HFFc6 (cell line): ENCODE results near the gene IHH. TPM values are rescaled to one million over a fixed set of nuclear protein-coding genes. Genes with fewer than 3 reads are reported as not detected.

Source experiments
- DNase-seq: peaks from one replicate; pipeline ENCODE4 v3.0.0-alpha.2; 2018
- H3K27ac Mint-ChIP-seq: 2 replicates; pipeline ENCODE4 v1.8.0; 2020; ENCODE audit warnings: mild to moderate bottlenecking, mixed read lengths
- H3K27me3 Mint-ChIP-seq: 2 replicates; pipeline ENCODE4 v1.8.0; 2021; ENCODE audit warnings: mild to moderate bottlenecking, moderate library complexity, mixed read lengths; ENCODE audit not compliant: insufficient read depth
- H3K36me3 Mint-ChIP-seq: 2 replicates; pipeline ENCODE4 v1.8.0; 2021; ENCODE audit warnings: low read depth, mixed read lengths
- H3K4me1 Mint-ChIP-seq: 2 replicates; pipeline ENCODE4 v1.8.0; 2020; ENCODE audit warnings: low read depth, mixed read lengths
- H3K4me3 Mint-ChIP-seq: 2 replicates; pipeline ENCODE4 v1.8.0; 2020; ENCODE audit warnings: mild to moderate bottlenecking, moderate library complexity, mixed read lengths
- H3K9me3 Mint-ChIP-seq: 2 replicates; pipeline ENCODE4 v1.8.0; 2020; ENCODE audit warnings: mild to moderate bottlenecking, mixed read lengths
- microRNA-seq: library from miRNA; unstranded; fragments of <30 nt; microRNA quantifications from one replicate; pipeline ENCODE4, GENCODE V29; 2019
- total RNA-seq, 6 experiments: library from RNA; stranded (reverse); fragmentation: NEBNext Ultra II Directional; extraction: Animal tissue kit (Norgen Biotek cat#: 25700); gene quantifications; 2 replicates in 1 of 6; 3 replicates in 5 of 6; pipeline ENCODE4 v1.2.3, GENCODE V29; 2021
- TF ChIP-seq, protein P1 (sequence below): fragments of 200-600 bp; sonication (generic); IDR thresholded peaks from 2 replicates; pipeline ENCODE4 v1.5.0; 2021; ENCODE audit warnings: antibody characterized with exemption, mild to moderate bottlenecking

Gene IHH
- total RNA-seq, 6 experiments from 2014 or later, result not detected

DNA sequence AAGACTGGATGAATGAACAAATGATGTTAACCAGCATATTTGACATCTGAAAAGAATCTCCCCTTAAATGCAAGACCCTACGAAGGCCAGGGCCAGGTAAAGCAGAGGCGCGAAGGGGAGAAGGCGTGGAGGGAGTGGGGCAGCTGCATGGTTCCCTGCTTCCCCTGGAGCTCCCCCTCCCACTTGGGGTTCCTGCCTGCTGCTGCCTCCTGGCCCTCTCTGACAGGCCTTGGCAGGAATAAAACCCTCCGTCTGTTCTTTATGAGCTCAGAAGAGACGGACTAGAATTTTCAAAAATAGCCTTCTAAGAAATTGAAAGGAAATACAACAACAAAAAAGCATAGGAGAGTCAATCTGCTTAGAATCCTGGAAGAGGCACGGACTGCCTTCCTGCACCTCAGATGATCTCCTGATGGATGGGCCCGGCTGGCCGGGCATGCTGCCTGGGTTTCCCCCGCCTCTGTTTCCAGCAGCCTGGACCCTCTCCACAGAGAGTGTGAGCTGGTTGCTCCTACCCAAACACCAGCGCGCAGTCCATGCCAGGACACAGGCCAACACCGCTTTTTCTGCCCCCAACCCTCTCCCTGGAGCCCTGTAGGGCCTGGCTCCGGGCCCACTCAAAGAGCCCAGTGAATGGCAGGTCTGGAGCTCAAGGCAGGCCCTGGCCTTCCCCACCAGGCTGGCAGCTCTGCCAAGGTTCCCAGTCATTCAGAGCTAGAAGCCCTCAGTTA, 43.4 kb downstream of the IHH start:
- TF ChIP-seq, protein P1, sequence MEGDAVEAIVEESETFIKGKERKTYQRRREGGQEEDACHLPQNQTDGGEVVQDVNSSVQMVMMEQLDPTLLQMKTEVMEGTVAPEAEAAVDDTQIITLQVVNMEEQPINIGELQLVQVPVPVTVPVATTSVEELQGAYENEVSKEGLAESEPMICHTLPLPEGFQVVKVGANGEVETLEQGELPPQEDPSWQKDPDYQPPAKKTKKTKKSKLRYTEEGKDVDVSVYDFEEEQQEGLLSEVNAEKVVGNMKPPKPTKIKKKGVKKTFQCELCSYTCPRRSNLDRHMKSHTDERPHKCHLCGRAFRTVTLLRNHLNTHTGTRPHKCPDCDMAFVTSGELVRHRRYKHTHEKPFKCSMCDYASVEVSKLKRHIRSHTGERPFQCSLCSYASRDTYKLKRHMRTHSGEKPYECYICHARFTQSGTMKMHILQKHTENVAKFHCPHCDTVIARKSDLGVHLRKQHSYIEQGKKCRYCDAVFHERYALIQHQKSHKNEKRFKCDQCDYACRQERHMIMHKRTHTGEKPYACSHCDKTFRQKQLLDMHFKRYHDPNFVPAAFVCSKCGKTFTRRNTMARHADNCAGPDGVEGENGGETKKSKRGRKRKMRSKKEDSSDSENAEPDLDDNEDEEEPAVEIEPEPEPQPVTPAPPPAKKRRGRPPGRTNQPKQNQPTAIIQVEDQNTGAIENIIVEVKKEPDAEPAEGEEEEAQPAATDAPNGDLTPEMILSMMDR, result no peak
- no peaks in the 10 kb centered on the region for H3K4me1 Mint-ChIP-seq
- H3K27me3 Mint-ChIP-seq, result peaks cover 47% of the 10 kb centered on the region
- no peaks in the 10 kb centered on the region for H3K9me3 Mint-ChIP-seq
- H3K27ac Mint-ChIP-seq, result no peak overlapping the region
- no peaks in the 10 kb centered on the region for H3K36me3 Mint-ChIP-seq
- no peak overlapping the region for H3K4me3 Mint-ChIP-seq
- no peak for DNase-seq

DNA sequence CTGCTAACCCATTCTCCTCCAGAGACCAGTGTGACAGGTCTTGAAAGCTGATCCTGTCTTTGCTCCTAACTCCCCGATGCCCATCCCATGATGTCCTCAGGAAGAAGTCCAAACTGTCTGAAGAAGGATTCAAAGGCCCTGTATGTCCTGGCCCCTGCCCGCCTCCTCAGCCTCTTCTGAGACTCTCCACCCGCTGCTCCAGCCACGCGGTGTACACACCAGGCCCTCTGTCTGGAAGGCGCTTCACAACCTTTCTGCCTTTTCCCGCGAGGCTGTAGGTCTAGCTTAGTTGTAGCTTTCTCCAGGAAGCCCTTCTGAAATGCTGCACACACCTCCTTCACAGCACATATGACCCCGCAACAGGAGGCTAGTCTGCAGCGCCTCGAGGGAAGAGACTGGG, 44.0 kb downstream of the IHH start:
- DNase-seq, result no peak
- Mint-ChIP-seq H3K4me3 (no peak overlapping the region), H3K27ac (no peak overlapping the region), H3K9me3 (no peaks in the 10 kb centered on the region), H3K36me3 (no peaks in the 10 kb centered on the region), H3K4me1 (no peaks in the 10 kb centered on the region), H3K27me3 (peaks cover 41% of the 10 kb centered on the region)
- TF ChIP-seq, protein P1, result no peak

DNA sequence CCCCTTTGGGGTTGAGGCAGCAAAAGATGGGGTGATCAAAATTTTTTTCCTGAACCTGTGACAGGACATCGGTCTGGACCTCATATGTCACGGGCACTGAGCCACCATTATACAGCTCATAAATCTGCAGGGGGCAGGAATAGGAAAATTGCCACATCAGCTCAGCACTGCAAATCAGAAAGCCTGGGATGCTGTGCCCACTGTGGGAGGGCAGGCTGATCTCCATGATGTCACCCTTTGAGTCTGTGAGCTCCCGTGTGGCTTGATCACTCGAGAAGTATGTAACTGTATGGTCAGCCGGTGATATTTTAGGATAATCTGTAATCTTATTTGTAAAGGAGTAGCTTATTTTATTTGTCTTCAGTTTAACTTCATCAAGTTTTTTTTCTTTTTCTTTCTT, 49.8 kb downstream of the IHH start:
- no peaks in the 10 kb centered on the region for H3K4me1 Mint-ChIP-seq
- no peak overlapping the region for H3K4me3 Mint-ChIP-seq
- no peak for DNase-seq
- H3K9me3 Mint-ChIP-seq, result no peaks in the 10 kb centered on the region
- peaks cover 38% of the 10 kb centered on the region for H3K27me3 Mint-ChIP-seq
- H3K27ac Mint-ChIP-seq, result no peak overlapping the region
- TF ChIP-seq, protein P1, result no peak
- H3K36me3 Mint-ChIP-seq, result no peaks in the 10 kb centered on the region

DNA sequence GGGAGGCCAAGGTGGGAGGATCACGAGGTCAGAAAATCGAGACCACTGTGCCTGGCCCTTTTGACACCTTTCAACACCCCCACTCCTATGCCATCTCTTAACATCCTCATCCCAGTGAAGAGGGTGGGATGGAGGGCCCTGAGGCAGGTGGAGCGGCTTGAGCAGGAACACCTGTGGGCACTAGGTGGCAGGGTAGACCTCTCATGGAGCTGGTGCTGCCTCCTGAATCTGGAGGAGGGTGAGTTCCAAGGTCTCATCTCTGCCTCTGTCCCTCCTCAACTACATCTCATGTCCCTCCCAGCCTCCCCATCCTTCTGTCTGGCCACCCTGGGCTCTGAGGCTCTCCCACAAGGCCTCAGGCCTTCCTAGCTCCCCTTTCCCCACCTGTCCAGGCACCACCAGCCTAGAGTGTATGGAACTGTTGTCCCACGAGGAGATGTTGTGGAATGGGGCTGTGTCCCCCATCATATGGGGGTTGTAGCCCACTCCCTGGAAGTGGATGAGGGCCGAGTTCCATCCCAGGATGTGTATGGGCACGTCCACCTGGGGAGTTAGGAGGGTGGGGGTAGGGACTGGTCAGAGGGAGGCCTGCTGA, 50.5 kb downstream of the IHH start:
- Mint-ChIP-seq H3K27ac (no peak overlapping the region), H3K9me3 (no peaks in the 10 kb centered on the region), H3K4me3 (no peak overlapping the region), H3K4me1 (no peaks in the 10 kb centered on the region), H3K36me3 (no peaks in the 10 kb centered on the region), H3K27me3 (peaks cover 42% of the 10 kb centered on the region)
- DNase-seq, result peak; percentile 7
- TF ChIP-seq, protein P1, result peak; percentile 51; the same call in 1 of the 2 replicates

DNA sequence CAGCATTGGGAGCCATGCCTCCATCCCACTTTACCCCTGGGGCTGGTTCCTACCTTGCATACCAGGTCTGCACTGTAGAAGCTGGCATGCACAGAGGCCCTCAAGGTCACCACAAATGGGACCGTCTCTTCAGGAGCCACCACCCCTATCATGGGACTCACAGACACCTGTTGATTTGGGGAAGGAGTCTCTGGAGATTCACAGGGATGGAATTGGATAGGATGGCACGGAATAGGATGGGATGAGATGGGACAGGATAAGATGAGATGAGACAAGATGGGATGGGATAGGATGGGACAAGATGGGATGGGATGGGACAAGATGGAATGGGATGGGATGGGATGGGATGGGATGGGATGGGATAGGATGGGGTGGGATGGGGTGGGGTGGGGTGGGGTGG, 51.4 kb downstream of the IHH start:
- DNase-seq, result no peak
- H3K27me3 Mint-ChIP-seq, result peaks cover 46% of the 10 kb centered on the region
- TF ChIP-seq, protein P1, result no peak

More for the DNA sequence above, 51.4 kb downstream of the IHH start:
- no peaks in the 10 kb centered on the region for H3K9me3 Mint-ChIP-seq
- no peaks in the 10 kb centered on the region for H3K36me3 Mint-ChIP-seq
- H3K4me1 Mint-ChIP-seq, result no peaks in the 10 kb centered on the region
- no peak overlapping the region for H3K4me3 Mint-ChIP-seq
- no peak overlapping the region for H3K27ac Mint-ChIP-seq

Small RNA genes within 50 kb of the gene (microRNA-seq; reads per million reads assigned to microRNA genes)
- gene MIR3131, result 2.3 reads per million

Other genes with a start within 250 kb of the IHH start
- gene PRKAG3, start 229.1 kb downstream of the IHH start, total RNA-seq, result not detected
- gene WNT6, start 201.1 kb downstream of the IHH start, total RNA-seq, result not detected
- gene WNT10A, start 180.1 kb downstream of the IHH start, total RNA-seq, result not detected
- under 1 TPM in 4 of 6 experiments, not detected in 2; 0.07 to 0.15 (median 0.08) TPM for gene CDK5R2, start 101.3 kb downstream of the IHH start, total RNA-seq
- not detected for gene FEV, start 75.7 kb downstream of the IHH start, total RNA-seq
- not detected for gene CRYBA2, start 67.5 kb downstream of the IHH start, total RNA-seq
- not detected for gene CFAP65, start 19.4 kb downstream of the IHH start, total RNA-seq
- 10 to 100 TPM; 12.0 to 16.6 (median 14.1) TPM for gene NHEJ1, start 99.9 kb upstream of the IHH start, total RNA-seq
- 1 to 10 TPM in 2 of 6 experiments, under 1 TPM in 4; 0.36 to 1.5 (median 0.88) TPM for gene SLC23A3, start 109.1 kb upstream of the IHH start, total RNA-seq
- 10 to 100 TPM; 37.9 to 46.2 (median 42.2) TPM for gene CNPPD1, start 116.0 kb upstream of the IHH start, total RNA-seq
- gene RETREG2, start 117.4 kb upstream of the IHH start, total RNA-seq, result 100 to 1,000 TPM in 1 of 6 experiments, 10 to 100 TPM in 5; 77.3 to 102 (median 85.5) TPM
- 10 to 100 TPM; 28.8 to 39.6 (median 33.1) TPM for gene ZFAND2B, start 145.9 kb upstream of the IHH start, total RNA-seq
- 10 to 100 TPM; 12.5 to 16.5 (median 13.9) TPM for gene ABCB6, start 158.0 kb upstream of the IHH start, total RNA-seq
- gene ATG9A, start 168.7 kb upstream of the IHH start, total RNA-seq, result 10 to 100 TPM; 50.5 to 58.8 (median 52.5) TPM
- gene ANKZF1, start 168.9 kb upstream of the IHH start, total RNA-seq, result 10 to 100 TPM; 11.7 to 18.9 (median 15.4) TPM
- 1 to 10 TPM; 4.4 to 7.6 (median 5.5) TPM for gene GLB1L, start 184.5 kb upstream of the IHH start, total RNA-seq
- gene STK16, start 184.6 kb upstream of the IHH start, total RNA-seq, result 10 to 100 TPM; 25.1 to 30.7 (median 28.2) TPM
- gene TUBA4B, start 192.3 kb upstream of the IHH start, total RNA-seq, result not detected
- gene TUBA4A, start 193.0 kb upstream of the IHH start, total RNA-seq, result 10 to 100 TPM; 40.4 to 66.3 (median 48.2) TPM
- gene DNAJB2, start 218.4 kb upstream of the IHH start, total RNA-seq, result 10 to 100 TPM; 39.7 to 45.4 (median 41.5) TPM
- 10 to 100 TPM in 5 of 6 experiments, 1 to 10 TPM in 1; 5.2 to 18.3 (median 15.2) TPM for gene PTPRN, start 248.5 kb upstream of the IHH start, total RNA-seq